ENCODE results near the gene IL12RB1. TPM values are rescaled to one million over a fixed set of nuclear protein-coding genes. Genes with fewer than 3 reads are reported as not detected.

IL12RB1 gene
- total and polyA plus RNA-seq, 2 of the 13 experiments (the other 11 are each of a cell fraction or from before 2014, with no cell fraction given), result 0.03 to 0.04 TPM

- TF ChIP-seq ZBTB10 (CRISPR knock-in tag; IDR thresholded peaks at IDR 0.05; ENCODE audit: borderline replicate concordance), result no peak
- TF ChIP-seq MXI1 (IDR thresholded peaks at IDR 0.05; ENCODE audit: borderline replicate concordance, low read depth, low read length), result no peak
- TF ChIP-seq ARID4A (CRISPR knock-in tag; IDR thresholded peaks at IDR 0.05; ENCODE audit: borderline replicate concordance), result no peak
- no peak for TF ChIP-seq MAF1 (CRISPR knock-in tag; IDR thresholded peaks at IDR 0.05; ENCODE audit: borderline replicate concordance)
- no peak for TF ChIP-seq HOXA7 (CRISPR knock-in tag; IDR thresholded peaks at IDR 0.05)
- no peak for TF ChIP-seq RFX5 (IDR thresholded peaks at IDR 0.05; ENCODE audit: low read depth, low read length)
- no peak for TF ChIP-seq CBX1 (IDR thresholded peaks at IDR 0.05; ENCODE audit: low read depth)
- TF ChIP-seq HNF1B (CRISPR knock-in tag; IDR thresholded peaks at IDR 0.05), result no peak
- no peak for TF ChIP-seq MAFG (CRISPR knock-in tag; IDR thresholded peaks at IDR 0.05)
Measured at GRCh38 chr19:18091217-18091608, 4.5 kb upstream of the IL12RB1 start (continued).
